Measurements from ENCODE around the gene TREM2.

DNA sequence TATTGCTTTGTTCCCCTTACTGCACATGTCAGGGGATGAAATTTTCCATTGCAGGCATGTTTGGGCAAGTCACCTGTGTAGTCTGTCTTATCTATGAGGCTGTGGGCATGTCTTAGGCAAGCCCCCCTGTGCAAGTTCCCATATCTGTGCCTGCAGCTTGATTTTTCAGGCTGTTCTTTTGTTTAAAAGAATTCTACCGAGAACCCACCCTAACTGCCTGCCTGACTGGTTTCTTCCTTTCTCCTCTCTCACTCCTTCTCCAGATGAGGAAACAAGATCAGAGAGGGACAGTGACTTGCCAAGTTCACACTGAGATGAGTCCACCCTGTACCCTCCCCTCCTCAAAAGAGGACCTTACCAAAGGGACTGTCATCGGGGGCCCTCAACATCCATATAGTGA is 27.1 kb upstream of the TREM2 start:
- TF ChIP-seq, protein P1, sequence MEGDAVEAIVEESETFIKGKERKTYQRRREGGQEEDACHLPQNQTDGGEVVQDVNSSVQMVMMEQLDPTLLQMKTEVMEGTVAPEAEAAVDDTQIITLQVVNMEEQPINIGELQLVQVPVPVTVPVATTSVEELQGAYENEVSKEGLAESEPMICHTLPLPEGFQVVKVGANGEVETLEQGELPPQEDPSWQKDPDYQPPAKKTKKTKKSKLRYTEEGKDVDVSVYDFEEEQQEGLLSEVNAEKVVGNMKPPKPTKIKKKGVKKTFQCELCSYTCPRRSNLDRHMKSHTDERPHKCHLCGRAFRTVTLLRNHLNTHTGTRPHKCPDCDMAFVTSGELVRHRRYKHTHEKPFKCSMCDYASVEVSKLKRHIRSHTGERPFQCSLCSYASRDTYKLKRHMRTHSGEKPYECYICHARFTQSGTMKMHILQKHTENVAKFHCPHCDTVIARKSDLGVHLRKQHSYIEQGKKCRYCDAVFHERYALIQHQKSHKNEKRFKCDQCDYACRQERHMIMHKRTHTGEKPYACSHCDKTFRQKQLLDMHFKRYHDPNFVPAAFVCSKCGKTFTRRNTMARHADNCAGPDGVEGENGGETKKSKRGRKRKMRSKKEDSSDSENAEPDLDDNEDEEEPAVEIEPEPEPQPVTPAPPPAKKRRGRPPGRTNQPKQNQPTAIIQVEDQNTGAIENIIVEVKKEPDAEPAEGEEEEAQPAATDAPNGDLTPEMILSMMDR (IDR thresholded peaks at IDR 0.05): no peak
- TF ChIP-seq POLR2AphosphoS5 (IDR thresholded peaks at IDR 0.05; ENCODE audit: insufficient read depth in 1 of 2, low read depth in 1 of 2) (no peak), POLR2A (IDR thresholded peaks at IDR 0.05) (no peak)
